HCT116 (cell line): ENCODE results near the gene IYD. TPM values are rescaled to one million over a fixed set of nuclear protein-coding genes. Genes with fewer than 3 reads are reported as not detected.

Experiments
- ATAC-seq: fragments of 200-7000 bp; cut with Tn5 transposase; 2 replicates; pipeline ENCODE4 v1.9.1; 2020; ENCODE audit warnings: mild to moderate bottlenecking, moderate library complexity
- BruUV-seq: library from RNA; stranded (reverse); fragments of 400-500 nt; replicated peaks from 2 replicates; lab custom pipeline; 2021; lab: Mats Ljungman, UMichigan
- CTCF ChIA-PET: fragments of 300-600 bp; sonication (Branson Sonifier 250); formaldehyde crosslinking; loops from one replicate; lab custom pipeline; 2021; ENCODE audit warnings: antibody characterized with exemption; lab: Charles Lee
- POLR2A ChIA-PET: fragments of 300-600, 350-600 bp; sonication (Branson Sonifier 250); formaldehyde crosslinking; loops from one replicate; lab custom pipeline; 2021; ENCODE audit warnings: antibody characterized with exemption; lab: Charles Lee
- RAD21 ChIA-PET, 2 experiments: fragments of 300-600 bp; sonication (Branson Sonifier 250); formaldehyde crosslinking; loops; one replicate each; lab custom pipeline; 2023; ENCODE audit warnings: low total read pairs in 2 of 2; ENCODE audit not compliant: uncharacterized antibody in 2 of 2, unreplicated experiment in 2 of 2, low non-redundant PET in 1 of 2; lab: Charles Lee
- DNase-seq: peaks from one replicate; pipeline ENCODE4 v3.0.0-alpha.2; 2010; ENCODE audit warnings: low read depth, low spot score
- H2AFZ ChIP-seq: fragments of 200-600 bp; shearing (Covaris generic), sonication (generic); 2 replicates; pipeline ENCODE4 v1.6.1; 2017; ENCODE audit warnings: low read depth, mixed run types, mixed read lengths, antibody characterized with exemption, low read length; ENCODE audit not compliant: poor library complexity, severe bottlenecking
- H3K27ac ChIP-seq: 2 replicates; pipeline ENCODE4 v1.5.1; 2012; ENCODE audit warnings: low read depth, low read length
- H3K27me3 ChIP-seq: fragments of 200-600 bp; sonication (generic); 2 replicates; pipeline ENCODE4 v1.6.1; 2016; ENCODE audit warnings: mixed run types, low read length, mixed read lengths; ENCODE audit not compliant: insufficient read depth
- H3K36me3 ChIP-seq, 2 experiments: fragments of 200-500 bp in 1 of 2; fragments of 200-600 bp in 1 of 2; sonication (Bioruptor generic) in 1 of 2; sonication (generic) in 1 of 2; 2 replicates each; pipeline versions ENCODE4 v1.5.1 to v1.6.1; 2014 to 2016; ENCODE audit warnings: low read length in 2 of 2, inconsistent platforms in 1 of 2, mixed read lengths in 1 of 2, mixed run types in 1 of 2; ENCODE audit not compliant: insufficient read depth in 2 of 2, control insufficient read depth in 1 of 2
- H3K4me1 ChIP-seq, 2 experiments: fragments of 200-600 bp in 1 of 2; sonication (generic) in 1 of 2; 2 replicates each; pipeline versions ENCODE4 v1.5.1 to v1.6.1; 2012 to 2017; ENCODE audit warnings: low read length in 2 of 2, inconsistent platforms in 1 of 2, mild to moderate bottlenecking in 1 of 2, mixed read lengths in 1 of 2, mixed run types in 1 of 2, moderate library complexity in 1 of 2; ENCODE audit not compliant: insufficient read depth in 2 of 2, control insufficient read depth in 1 of 2
- H3K4me2 ChIP-seq: fragments of 200-600 bp; sonication (generic); 2 replicates; pipeline ENCODE4 v1.6.1; 2017; ENCODE audit warnings: mixed run types, low read length, mixed read lengths
- H3K4me3 ChIP-seq, 2 experiments: fragments of 200-600 bp in 1 of 2; sonication (generic) in 1 of 2; replicated peaks in 1 of 2; 2 replicates each; pipeline ENCODE4 v1.5.1; 2011 to 2016; ENCODE audit warnings: low read length in 2 of 2, control low read depth in 1 of 2, low read depth in 1 of 2, mild to moderate bottlenecking in 1 of 2, mixed read lengths in 1 of 2, mixed run types in 1 of 2
- H3K79me2 ChIP-seq: fragments of 200-600 bp; sonication (generic); 2 replicates; pipeline ENCODE4 v1.6.1; 2017; ENCODE audit warnings: mild to moderate bottlenecking, mixed run types, low read length, moderate library complexity, mixed read lengths; ENCODE audit not compliant: insufficient read depth
- H3K9ac ChIP-seq: fragments of 200-600 bp; sonication (generic); 2 replicates; pipeline ENCODE4 v1.6.1; 2016; ENCODE audit warnings: low read length, mixed read lengths
- H3K9me2 ChIP-seq: fragments of 200-600 bp; sonication (generic), shearing (Covaris generic); 2 replicates; pipeline ENCODE4 v1.6.1; 2017; ENCODE audit warnings: mixed run types, mild to moderate bottlenecking, moderate library complexity; ENCODE audit not compliant: insufficient read depth
- H3K9me3 ChIP-seq, 2 experiments: fragments of 200-500 bp in 1 of 2; fragments of 200-600 bp in 1 of 2; sonication (Bioruptor generic) in 1 of 2; sonication (generic) in 1 of 2; 2 replicates each; pipeline ENCODE4 v1.6.1; 2014 to 2017; ENCODE audit warnings: low read length in 2 of 2, mixed read lengths in 2 of 2, inconsistent platforms in 1 of 2, low read depth in 1 of 2, mild to moderate bottlenecking in 1 of 2, mixed run types in 1 of 2, moderate library complexity in 1 of 2; ENCODE audit not compliant: control insufficient read depth in 1 of 2, insufficient read depth in 1 of 2
- H4K20me1 ChIP-seq: fragments of 200-600 bp; sonication (generic), shearing (Covaris generic); 2 replicates; pipeline ENCODE4 v1.6.1; 2017; ENCODE audit warnings: mixed run types, mild to moderate bottlenecking, moderate library complexity; ENCODE audit not compliant: insufficient read depth
- ATF3 ChIP-seq: IDR thresholded peaks from 2 replicates; pipeline ENCODE4 v1.6.1; 2012
- CBX3 ChIP-seq: IDR thresholded peaks from 2 replicates; pipeline ENCODE4 v1.6.1; 2012; ENCODE audit warnings: low read depth
- EZH2phosphoT487 ChIP-seq: fragments of 200-600 bp; IDR thresholded peaks from 2 replicates; pipeline ENCODE4 v1.6.1; 2018; ENCODE audit warnings: antibody characterized with exemption, borderline replicate concordance
- FOSL1 ChIP-seq: IDR thresholded peaks from 2 replicates; pipeline ENCODE4 v1.6.1; 2012; ENCODE audit warnings: low read depth
- JUND ChIP-seq: IDR thresholded peaks from 2 replicates; pipeline ENCODE4 v1.6.1; 2012
- SP1 ChIP-seq: IDR thresholded peaks from 2 replicates; pipeline ENCODE4 v1.6.1; 2012; ENCODE audit warnings: low read depth
- SRF ChIP-seq: IDR thresholded peaks from 2 replicates; pipeline ENCODE4 v1.6.1; 2012; ENCODE audit warnings: low read depth
- YY1 ChIP-seq: IDR thresholded peaks from 2 replicates; pipeline ENCODE4 v1.6.1; 2011; ENCODE audit warnings: low read length, low read depth, moderate library complexity, mild to moderate bottlenecking; ENCODE audit not compliant: insufficient replicate concordance; ENCODE audit errors: extremely low read depth
- ZBTB33 ChIP-seq: IDR thresholded peaks from 2 replicates; pipeline ENCODE4 v1.6.1; 2011; ENCODE audit warnings: mild to moderate bottlenecking, low read length, moderate library complexity; ENCODE audit not compliant: insufficient replicate concordance; ENCODE audit errors: extremely low read depth
- ZNF274 ChIP-seq: fragments of 200-500 bp; sonication (Bioruptor generic); IDR thresholded peaks from 2 replicates; pipeline ENCODE4 v1.6.1; 2014; ENCODE audit warnings: mild to moderate bottlenecking, low read depth, low read length, inconsistent platforms
- intact Hi-C: fragments of 100-400 bp; cut with micrococcal nuclease; formaldehyde crosslinking; loops from 2 replicates; pipeline ENCODE4 v1.10.0; 2022
- total RNA-seq: library from RNA; stranded (reverse); gene quantifications from one replicate; pipeline ENCODE4 v1.2.1, GENCODE V29; 2021; ENCODE audit not compliant: unreplicated experiment
- TF ChIP-seq, protein P1 (sequence below): IDR thresholded peaks from 2 replicates; pipeline ENCODE4 v1.6.1; 2012; ENCODE audit warnings: low read depth

Gene IYD
- total RNA-seq, 1 experiment from 2014 or later = not detected

GRCh38 chr6:150320442-150320841 is 48.4 kb upstream of the IYD start:
- Histone ChIP-seq H3K9ac (no peak overlapping the region), H3K4me1 (peaks cover 3 to 8% of the 10 kb centered on the region in 2 experiments; a peak in 2 of 4 replicates), H3K4me3 (no peak overlapping the region), H3K27me3 (no peaks in the 10 kb centered on the region), H3K9me3 (no peaks in the 10 kb centered on the region), H2AFZ (no peak overlapping the region), H3K79me2 (no peaks in the 10 kb centered on the region), H3K9me2 (no peaks in the 10 kb centered on the region), H3K27ac (no peak overlapping the region), H3K4me2 (no peak overlapping the region), H3K36me3 (no peaks in the 10 kb centered on the region), H4K20me1 (no peaks in the 10 kb centered on the region)
- POLR2A ChIA-PET = no interaction called here
- TF ChIP-seq SRF (no peak), ATF3 (no peak), SP1 (no peak), ZBTB33 (no peak), YY1 (no peak), FOSL1 (no peak)
- CTCF ChIA-PET = interaction anchor here (0.8 kb wide), 1 partner anchor 495 kb away, joined by 3 read pairs; no protein-coding TSS in a partner anchor
- no TSS peak for BruUV-seq
- intact Hi-C loops = no loop called here
- no peak for ATAC-seq
- RAD21 ChIA-PET = no interaction called here
- no peak for DNase-seq

GRCh38 chr6:150322466-150322871 is 46.3 kb upstream of the IYD start:
- H3K4me3 ChIP-seq = no peak overlapping the region
- no peaks in the 10 kb centered on the region for H3K9me3 ChIP-seq
- H4K20me1 ChIP-seq = no peaks in the 10 kb centered on the region
- no peaks in the 10 kb centered on the region for H3K27me3 ChIP-seq
- intact Hi-C loops = no loop called here
- CTCF ChIA-PET = no interaction called here
- RAD21 ChIA-PET = no interaction called here
- DNase-seq = no peak
- H3K79me2 ChIP-seq = no peaks in the 10 kb centered on the region
- H3K9ac ChIP-seq = no peak overlapping the region
- peaks cover 3 to 9% of the 10 kb centered on the region in 2 experiments; a peak in 2 of 4 replicates for H3K4me1 ChIP-seq
- no peak overlapping the region for H3K4me2 ChIP-seq
- H3K36me3 ChIP-seq = no peaks in the 10 kb centered on the region
- no TSS peak for BruUV-seq
- no peaks in the 10 kb centered on the region for H3K9me2 ChIP-seq
- POLR2A ChIA-PET = no interaction called here
- H3K27ac ChIP-seq = no peak overlapping the region
- no peak overlapping the region for H2AFZ ChIP-seq
- ATAC-seq = no peak
- no peak for TF ChIP-seq ATF3
- TF ChIP-seq ZBTB33 = no peak
- no peak for TF ChIP-seq EZH2phosphoT487
- TF ChIP-seq JUND = no peak
- no peak for TF ChIP-seq CBX3
- TF ChIP-seq, protein P1, sequence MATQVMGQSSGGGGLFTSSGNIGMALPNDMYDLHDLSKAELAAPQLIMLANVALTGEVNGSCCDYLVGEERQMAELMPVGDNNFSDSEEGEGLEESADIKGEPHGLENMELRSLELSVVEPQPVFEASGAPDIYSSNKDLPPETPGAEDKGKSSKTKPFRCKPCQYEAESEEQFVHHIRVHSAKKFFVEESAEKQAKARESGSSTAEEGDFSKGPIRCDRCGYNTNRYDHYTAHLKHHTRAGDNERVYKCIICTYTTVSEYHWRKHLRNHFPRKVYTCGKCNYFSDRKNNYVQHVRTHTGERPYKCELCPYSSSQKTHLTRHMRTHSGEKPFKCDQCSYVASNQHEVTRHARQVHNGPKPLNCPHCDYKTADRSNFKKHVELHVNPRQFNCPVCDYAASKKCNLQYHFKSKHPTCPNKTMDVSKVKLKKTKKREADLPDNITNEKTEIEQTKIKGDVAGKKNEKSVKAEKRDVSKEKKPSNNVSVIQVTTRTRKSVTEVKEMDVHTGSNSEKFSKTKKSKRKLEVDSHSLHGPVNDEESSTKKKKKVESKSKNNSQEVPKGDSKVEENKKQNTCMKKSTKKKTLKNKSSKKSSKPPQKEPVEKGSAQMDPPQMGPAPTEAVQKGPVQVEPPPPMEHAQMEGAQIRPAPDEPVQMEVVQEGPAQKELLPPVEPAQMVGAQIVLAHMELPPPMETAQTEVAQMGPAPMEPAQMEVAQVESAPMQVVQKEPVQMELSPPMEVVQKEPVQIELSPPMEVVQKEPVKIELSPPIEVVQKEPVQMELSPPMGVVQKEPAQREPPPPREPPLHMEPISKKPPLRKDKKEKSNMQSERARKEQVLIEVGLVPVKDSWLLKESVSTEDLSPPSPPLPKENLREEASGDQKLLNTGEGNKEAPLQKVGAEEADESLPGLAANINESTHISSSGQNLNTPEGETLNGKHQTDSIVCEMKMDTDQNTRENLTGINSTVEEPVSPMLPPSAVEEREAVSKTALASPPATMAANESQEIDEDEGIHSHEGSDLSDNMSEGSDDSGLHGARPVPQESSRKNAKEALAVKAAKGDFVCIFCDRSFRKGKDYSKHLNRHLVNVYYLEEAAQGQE = no peak
- no peak for TF ChIP-seq ZNF274
